PFSK-1 (cell line): Measurements from ENCODE around the gene SH3GL1.

ENCODE experiments used
- POLR2AphosphoS5 ChIP-seq: IDR thresholded peaks from 2 replicates; pipeline ENCODE4 v1.6.1; 2012; ENCODE audit warnings: low read depth, mild to moderate bottlenecking, control low read depth, low read length, moderate library complexity
- TAF1 ChIP-seq: IDR thresholded peaks from 2 replicates; pipeline ENCODE4 v1.6.1; 2012; ENCODE audit warnings: low read length, control low read depth, borderline replicate concordance; ENCODE audit not compliant: insufficient read depth
- TF ChIP-seq, protein P1 (sequence below), 2 experiments: IDR thresholded peaks; 2 replicates each; pipeline versions ENCODE4 v1.6.1 to v1.8.0; 2011 to 2012; ENCODE audit warnings: low read depth in 2 of 2, low read length in 2 of 2, control low read depth in 1 of 2, inconsistent platforms in 1 of 2, mild to moderate bottlenecking in 1 of 2, moderate library complexity in 1 of 2; ENCODE audit not compliant: insufficient read depth in 1 of 2

DNA sequence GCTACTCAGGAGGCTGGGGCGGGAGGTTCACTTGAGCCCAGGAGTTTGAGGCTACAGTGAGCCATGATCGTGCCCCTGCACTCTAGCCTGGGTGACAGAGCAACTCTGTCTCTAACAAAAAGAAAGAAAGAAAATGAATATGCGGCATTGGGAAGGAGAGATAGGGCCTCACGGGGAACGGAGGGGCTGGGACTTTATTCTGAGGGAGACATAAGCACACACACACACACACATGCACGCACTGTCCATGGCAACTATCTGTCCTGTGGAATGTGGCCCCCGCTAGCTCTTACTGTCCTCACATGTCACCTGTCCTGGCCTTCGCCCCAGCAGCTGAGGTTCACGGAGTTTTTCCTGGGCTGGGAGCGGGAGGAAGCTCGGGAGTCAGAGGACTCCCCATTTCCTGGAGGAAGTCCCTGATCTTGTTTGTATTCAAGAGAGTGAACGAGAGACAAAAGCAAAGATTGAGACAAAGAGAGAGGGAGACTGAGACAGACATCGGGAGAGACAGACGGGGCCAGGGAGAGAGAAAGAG, 62.4 kb downstream of the SH3GL1 start:
- TF ChIP-seq POLR2AphosphoS5 (no peak), TAF1 (no peak)
- TF ChIP-seq, protein P1, sequence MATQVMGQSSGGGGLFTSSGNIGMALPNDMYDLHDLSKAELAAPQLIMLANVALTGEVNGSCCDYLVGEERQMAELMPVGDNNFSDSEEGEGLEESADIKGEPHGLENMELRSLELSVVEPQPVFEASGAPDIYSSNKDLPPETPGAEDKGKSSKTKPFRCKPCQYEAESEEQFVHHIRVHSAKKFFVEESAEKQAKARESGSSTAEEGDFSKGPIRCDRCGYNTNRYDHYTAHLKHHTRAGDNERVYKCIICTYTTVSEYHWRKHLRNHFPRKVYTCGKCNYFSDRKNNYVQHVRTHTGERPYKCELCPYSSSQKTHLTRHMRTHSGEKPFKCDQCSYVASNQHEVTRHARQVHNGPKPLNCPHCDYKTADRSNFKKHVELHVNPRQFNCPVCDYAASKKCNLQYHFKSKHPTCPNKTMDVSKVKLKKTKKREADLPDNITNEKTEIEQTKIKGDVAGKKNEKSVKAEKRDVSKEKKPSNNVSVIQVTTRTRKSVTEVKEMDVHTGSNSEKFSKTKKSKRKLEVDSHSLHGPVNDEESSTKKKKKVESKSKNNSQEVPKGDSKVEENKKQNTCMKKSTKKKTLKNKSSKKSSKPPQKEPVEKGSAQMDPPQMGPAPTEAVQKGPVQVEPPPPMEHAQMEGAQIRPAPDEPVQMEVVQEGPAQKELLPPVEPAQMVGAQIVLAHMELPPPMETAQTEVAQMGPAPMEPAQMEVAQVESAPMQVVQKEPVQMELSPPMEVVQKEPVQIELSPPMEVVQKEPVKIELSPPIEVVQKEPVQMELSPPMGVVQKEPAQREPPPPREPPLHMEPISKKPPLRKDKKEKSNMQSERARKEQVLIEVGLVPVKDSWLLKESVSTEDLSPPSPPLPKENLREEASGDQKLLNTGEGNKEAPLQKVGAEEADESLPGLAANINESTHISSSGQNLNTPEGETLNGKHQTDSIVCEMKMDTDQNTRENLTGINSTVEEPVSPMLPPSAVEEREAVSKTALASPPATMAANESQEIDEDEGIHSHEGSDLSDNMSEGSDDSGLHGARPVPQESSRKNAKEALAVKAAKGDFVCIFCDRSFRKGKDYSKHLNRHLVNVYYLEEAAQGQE (IDR thresholded peaks at IDR 0.05; ENCODE audit: insufficient read depth in 1 of 2, low read depth in 2 of 2, low read length in 2 of 2), result no peak
